Esophagus squamous epithelium (tissue), 4 donors: ENCODE results near the gene ARSA.

Experiments
- POLR2A ChIP-seq, 4 donors: fragments of 450-650 bp; IDR thresholded peaks; one replicate each; pipeline ENCODE4 v1.6.1; 2017; ENCODE audit warnings: antibody characterized with exemption in 4 of 4, mild to moderate bottlenecking in 4 of 4, moderate library complexity in 3 of 4
- TF ChIP-seq, protein P1 (sequence below), 6 experiments: fragments of 450-650 bp in 4 of 6; fragments of 200-600 bp in 2 of 6; sonication (generic) in 2 of 6; IDR thresholded peaks; one replicate each; pipeline ENCODE4 v1.5.1; 2016 to 2019; ENCODE audit warnings: antibody characterized with exemption in 6 of 6, mild to moderate bottlenecking in 4 of 6, moderate library complexity in 4 of 6

DNA sequence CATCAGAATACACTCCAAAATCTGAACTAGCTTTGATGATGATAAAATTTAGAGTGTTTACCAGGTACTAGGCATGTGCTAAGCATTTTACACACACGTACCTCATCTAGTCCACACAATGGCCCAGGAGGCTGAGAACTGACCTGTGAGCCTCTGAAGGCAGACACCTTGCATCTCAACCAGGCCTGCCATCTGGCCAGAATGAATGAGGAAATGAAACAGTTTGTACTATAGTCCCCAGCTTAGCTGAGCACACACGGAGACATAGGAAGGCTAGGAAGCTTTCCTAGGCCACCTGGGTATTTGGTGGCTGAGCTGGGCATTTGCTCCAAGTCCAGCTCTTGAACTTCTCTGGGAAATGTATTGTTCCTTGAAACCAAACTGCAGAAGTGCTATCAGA lies 37.8 kb upstream of the ARSA start:
- TF ChIP-seq, protein P1, sequence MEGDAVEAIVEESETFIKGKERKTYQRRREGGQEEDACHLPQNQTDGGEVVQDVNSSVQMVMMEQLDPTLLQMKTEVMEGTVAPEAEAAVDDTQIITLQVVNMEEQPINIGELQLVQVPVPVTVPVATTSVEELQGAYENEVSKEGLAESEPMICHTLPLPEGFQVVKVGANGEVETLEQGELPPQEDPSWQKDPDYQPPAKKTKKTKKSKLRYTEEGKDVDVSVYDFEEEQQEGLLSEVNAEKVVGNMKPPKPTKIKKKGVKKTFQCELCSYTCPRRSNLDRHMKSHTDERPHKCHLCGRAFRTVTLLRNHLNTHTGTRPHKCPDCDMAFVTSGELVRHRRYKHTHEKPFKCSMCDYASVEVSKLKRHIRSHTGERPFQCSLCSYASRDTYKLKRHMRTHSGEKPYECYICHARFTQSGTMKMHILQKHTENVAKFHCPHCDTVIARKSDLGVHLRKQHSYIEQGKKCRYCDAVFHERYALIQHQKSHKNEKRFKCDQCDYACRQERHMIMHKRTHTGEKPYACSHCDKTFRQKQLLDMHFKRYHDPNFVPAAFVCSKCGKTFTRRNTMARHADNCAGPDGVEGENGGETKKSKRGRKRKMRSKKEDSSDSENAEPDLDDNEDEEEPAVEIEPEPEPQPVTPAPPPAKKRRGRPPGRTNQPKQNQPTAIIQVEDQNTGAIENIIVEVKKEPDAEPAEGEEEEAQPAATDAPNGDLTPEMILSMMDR (IDR thresholded peaks at IDR 0.05), result no peak
- TF ChIP-seq POLR2A (IDR thresholded peaks at IDR 0.05), result no peak
